Cardiac fibroblast (primary cell): ENCODE data around the gene TFEB.

Source experiments
- DNase-seq, 2 donors: peaks; one replicate each; pipeline versions ENCODE4 v3.0.0 to v3.0.0-alpha.2; 2010; ENCODE audit warnings: low read depth in 2 of 2
- H3K4me3 ChIP-seq, 2 donors: replicated peaks in 1 of 2; 1 replicate in 1 of 2; 2 replicates in 1 of 2; pipeline ENCODE4 v1.5.1; 2011; ENCODE audit warnings: low read depth in 2 of 2, low read length in 2 of 2, mild to moderate bottlenecking in 2 of 2, moderate library complexity in 1 of 2
- TF ChIP-seq, protein P1 (sequence below): IDR thresholded peaks from one replicate; pipeline ENCODE4 v1.5.1; 2011; ENCODE audit warnings: low read depth, mild to moderate bottlenecking, low read length, inconsistent platforms

The TFEB gene

DNA sequence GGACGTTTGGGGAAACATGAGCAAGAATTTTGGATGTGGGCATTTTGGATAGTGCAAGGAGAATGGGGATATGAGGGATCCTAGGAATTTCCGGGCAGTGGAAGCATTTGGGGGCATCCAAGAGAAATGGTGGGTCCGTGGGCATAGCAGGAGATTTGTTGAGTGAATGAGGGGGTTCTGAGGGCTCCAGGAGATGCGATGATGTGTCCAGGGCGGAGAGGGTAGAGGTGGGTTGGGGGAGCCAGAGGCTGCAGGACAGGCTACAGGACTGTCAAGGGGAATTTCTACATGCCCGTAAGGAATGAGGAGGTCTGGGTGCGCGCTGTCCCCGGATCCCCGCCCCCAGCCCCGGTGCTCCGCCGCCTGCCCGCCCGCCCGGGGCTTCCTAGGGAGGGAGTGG, 43.9 kb upstream of the TFEB start:
- DNase-seq: peak in 1 of 2 donors; percentile 8
- TF ChIP-seq, protein P1, sequence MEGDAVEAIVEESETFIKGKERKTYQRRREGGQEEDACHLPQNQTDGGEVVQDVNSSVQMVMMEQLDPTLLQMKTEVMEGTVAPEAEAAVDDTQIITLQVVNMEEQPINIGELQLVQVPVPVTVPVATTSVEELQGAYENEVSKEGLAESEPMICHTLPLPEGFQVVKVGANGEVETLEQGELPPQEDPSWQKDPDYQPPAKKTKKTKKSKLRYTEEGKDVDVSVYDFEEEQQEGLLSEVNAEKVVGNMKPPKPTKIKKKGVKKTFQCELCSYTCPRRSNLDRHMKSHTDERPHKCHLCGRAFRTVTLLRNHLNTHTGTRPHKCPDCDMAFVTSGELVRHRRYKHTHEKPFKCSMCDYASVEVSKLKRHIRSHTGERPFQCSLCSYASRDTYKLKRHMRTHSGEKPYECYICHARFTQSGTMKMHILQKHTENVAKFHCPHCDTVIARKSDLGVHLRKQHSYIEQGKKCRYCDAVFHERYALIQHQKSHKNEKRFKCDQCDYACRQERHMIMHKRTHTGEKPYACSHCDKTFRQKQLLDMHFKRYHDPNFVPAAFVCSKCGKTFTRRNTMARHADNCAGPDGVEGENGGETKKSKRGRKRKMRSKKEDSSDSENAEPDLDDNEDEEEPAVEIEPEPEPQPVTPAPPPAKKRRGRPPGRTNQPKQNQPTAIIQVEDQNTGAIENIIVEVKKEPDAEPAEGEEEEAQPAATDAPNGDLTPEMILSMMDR: no peak
- peak overlapping the region; percentile 62 for H3K4me3 ChIP-seq

DNA sequence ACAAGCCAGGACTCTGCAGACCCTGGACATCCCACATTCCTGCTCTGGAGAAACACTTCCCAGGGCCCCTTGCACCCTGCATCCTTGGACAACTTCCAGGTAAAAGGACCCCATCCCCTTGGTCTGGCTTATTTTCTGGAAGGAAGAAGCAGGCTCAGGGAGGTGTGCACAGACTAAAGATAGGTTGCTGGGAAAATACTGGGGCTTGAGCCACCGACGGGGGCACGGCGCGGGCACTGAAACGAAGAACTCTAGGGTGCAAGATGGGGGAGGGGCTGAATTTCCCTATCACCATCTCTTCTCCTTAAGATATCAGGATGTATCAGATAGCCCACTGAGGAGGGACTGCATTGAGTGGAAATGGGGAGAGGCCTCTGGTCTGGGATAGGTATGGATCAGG, 43.5 kb upstream of the TFEB start:
- no peak for DNase-seq
- peak overlapping the region; percentile 62 for H3K4me3 ChIP-seq
- TF ChIP-seq, protein P1: no peak

DNA sequence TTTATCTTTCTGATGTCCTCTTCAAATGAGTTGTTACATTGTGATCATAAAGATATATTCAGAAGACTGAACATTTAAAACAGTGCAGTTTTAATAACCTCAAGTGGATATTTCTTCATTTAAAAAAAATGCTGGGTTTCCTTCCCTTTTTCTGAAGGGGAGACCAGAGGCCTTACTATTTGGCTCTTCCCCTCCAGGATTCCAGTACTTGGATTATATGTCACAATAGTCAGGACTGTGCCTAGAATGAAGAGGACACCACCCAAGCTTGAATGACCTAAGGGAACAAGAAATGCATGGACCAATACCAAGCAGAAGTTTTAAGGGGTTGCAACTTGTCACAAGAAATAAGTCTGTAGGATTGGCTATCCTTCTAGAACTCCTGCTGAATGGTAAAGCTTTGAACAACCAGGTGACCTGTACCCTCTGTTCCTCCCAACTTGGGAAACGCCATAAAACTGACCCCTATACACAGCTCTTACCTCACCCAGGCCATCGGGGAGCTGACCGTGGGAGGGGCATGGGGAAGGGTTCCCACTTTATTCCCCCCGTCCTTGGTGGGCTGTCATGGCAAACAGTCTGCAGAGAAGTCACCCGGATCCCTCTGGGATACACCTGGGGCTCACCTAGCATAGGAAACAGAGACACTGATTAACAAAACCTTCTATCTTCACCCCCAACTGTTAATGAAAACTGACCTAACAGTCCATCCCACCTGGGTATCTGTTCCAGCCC, 42.3 kb upstream of the TFEB start:
- DNase-seq: no peak
- TF ChIP-seq, protein P1: no peak
- no peak overlapping the region for H3K4me3 ChIP-seq

DNA sequence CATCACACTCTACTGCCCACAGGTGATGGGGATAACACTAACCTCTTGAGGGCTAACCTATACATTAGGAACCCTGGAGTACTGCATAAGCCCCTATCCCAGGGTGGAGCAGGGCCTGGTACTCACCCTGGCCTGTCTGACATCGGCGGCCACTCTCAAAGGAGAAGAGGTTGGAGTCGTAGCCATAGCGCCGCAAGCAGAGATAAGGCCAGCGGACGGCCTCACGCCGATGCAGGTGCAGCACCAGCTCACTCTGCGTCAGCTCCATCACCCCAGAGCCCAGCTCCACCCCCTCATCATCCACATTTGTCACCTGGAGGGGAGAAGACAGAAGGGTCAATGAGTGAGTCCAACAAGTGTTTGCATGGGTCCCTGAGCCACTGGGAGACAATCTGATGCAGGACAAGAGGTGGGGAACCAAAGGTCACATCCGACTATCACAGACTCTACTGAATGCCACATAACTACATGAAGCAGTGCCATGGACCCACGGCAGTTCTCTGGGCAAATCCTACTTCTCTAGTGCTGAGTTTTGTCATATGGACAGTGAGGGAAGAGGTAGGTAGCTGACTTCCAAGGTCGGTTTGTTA, 40.0 kb upstream of the TFEB start:
- H3K4me3 ChIP-seq: no peak overlapping the region
- DNase-seq: no peak
- TF ChIP-seq, protein P1: no peak

DNA sequence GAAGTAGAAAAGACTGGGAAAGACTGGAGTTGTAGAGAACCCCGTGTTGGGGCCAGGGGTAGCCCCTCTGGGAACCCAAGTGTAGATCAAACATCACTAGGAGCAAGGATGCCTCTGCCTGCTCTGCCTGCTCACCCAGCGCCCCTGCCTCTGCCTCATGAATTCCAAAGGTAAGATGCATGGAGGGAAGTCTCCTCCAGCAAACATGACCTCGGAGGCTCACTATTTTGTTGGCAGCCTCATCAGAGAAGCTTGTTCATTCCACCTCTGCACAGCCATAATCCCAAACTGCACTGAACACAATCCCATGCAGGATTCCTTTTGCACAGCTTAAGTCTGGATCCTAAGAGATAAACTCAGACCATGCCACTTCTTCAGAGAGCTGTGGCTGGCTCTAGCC, 39.4 kb upstream of the TFEB start:
- H3K4me3 ChIP-seq: no peak overlapping the region
- TF ChIP-seq, protein P1: no peak

DNA sequence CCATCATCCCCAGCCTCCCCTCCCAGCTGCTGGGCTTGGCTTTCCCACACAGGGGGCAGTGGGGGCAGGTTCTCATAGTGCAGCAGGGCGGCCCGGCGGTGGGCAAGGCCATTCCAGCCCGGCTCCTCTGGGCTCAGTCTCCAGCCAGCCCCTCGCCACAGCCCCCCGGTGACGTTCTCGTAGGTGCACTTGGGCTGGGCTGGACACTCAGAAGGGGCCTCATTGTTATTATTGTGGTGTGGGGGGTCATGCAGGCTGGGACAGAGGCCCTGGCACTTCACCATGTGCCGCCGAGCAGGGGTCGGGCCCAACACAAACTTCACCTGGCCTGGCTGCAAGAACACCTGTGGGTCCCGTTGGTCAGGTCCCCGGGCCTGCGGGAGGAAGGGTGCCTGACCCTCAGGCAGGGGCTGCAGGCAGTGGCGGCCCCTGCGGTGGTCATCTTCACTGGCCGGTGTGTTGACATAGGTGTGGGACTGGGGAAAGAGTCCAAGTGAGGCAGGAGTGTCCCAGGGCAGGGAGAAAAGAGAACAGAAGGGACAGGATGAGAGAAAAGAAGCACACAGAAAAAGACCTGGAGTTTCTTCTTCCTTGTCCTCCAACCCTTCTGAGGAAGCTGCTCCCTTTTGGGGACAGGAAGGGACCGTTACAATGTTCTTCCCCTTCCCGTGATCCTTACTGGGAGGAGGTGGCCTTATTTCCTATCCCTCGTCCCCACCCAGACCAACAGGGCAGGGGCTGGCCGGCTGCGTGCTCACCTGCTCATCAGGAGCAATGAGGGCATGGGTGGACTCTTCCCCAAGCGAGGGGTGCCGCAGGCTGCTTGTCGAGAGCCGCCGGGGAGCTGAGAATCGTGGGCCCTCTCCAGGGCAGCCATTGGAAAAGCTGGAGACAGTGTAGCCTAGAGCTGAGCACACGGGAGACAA, 35.9 kb upstream of the TFEB start:
- DNase-seq: no peak
- TF ChIP-seq, protein P1: no peak
- no peak overlapping the region for H3K4me3 ChIP-seq

More for the DNA sequence above, 39.4 kb upstream of the TFEB start:
- no peak for DNase-seq
